ENCODE results near the gene GPS1.

The GPS1 gene

GRCh38 chr17:82092628-82092994 lies 40.9 kb downstream of the GPS1 start:
- no peak for DNase-seq

- DNase-seq, result no peak
These were observed 41.5 kb downstream of the GPS1 start for GRCh38 chr17:82092995-82093751.

- DNase-seq, result no peak
These were observed 43.5 kb downstream of the GPS1 start for GRCh38 chr17:82094931-82095776.

GRCh38 chr17:82095777-82096708 lies 44.3 kb downstream of the GPS1 start:
- no peak for DNase-seq

- no peak for DNase-seq
These were observed 45.0 kb downstream of the GPS1 start for GRCh38 chr17:82096709-82097183.

- no peak for DNase-seq
These were observed 45.7 kb downstream of the GPS1 start for GRCh38 chr17:82097184-82097918.

- DNase-seq, result no peak
These were observed 46.1 kb downstream of the GPS1 start for GRCh38 chr17:82097919-82098168.

- peak; percentile 91 for DNase-seq
These were observed 46.7 kb downstream of the GPS1 start, which contains the start of gene FASN for GRCh38 chr17:82098169-82098938. Gene FASN (minus strand): TSS chr17:82098236. CDS start chr17:82096445, 1,791 bp downstream.

- no peak for DNase-seq
These were observed 47.5 kb downstream of the GPS1 start for GRCh38 chr17:82098939-82099763.

GRCh38 chr17:82100502-82101298 lies 49.0 kb downstream of the GPS1 start:
- DNase-seq, result no peak

GRCh38 chr17:82101301-82101715 lies 49.6 kb downstream of the GPS1 start:
- no peak for DNase-seq

GRCh38 chr17:82101767-82102679 lies 50.3 kb downstream of the GPS1 start:
- DNase-seq, result no peak

- DNase-seq, result no peak
These were observed 52.1 kb downstream of the GPS1 start for GRCh38 chr17:82103553-82104451.

GRCh38 chr17:82104797-82105416 lies 53.2 kb downstream of the GPS1 start:
- DNase-seq, result no peak

GRCh38 chr17:82105417-82105881 lies 53.8 kb downstream of the GPS1 start:
- DNase-seq, result no peak

GRCh38 chr17:82105882-82106687 lies 54.4 kb downstream of the GPS1 start:
- DNase-seq, result peak; percentile 85
